Measurements from ENCODE around the gene MGLL.

The MGLL gene

GRCh38 chr3:127822041-127822681 is at the start of gene MGLL:
Gene MGLL, minus strand, starts transcription at chr3:127822515. Its CDS starts 197 bp downstream, at chr3:127822318.
- POLR2A ChIA-PET (ENCODE audit: low non-redundant PET) = no interaction called here
- DNase-seq (ENCODE audit: low spot score) = peak; percentile 48
- peak within 1 kb of the TSS; percentile 73 for H3K27ac ChIP-seq
- CTCF ChIA-PET = no interaction called here
- no peak for TF ChIP-seq CTCF (conservative IDR thresholded peaks at IDR 0.05; ENCODE audit: low read depth)

GRCh38 chr3:127870156-127870555 is 47.8 kb upstream of the MGLL start:
- H3K27ac ChIP-seq = no peak overlapping the region
- no peak for TF ChIP-seq CTCF (conservative IDR thresholded peaks at IDR 0.05; ENCODE audit: low read depth)
- CTCF ChIA-PET = interaction anchor here (0.7 kb wide), 1 partner anchor 10 kb away, joined by 3 read pairs; no protein-coding TSS in a partner anchor
- POLR2A ChIA-PET (ENCODE audit: low non-redundant PET) = no interaction called here
- DNase-seq (ENCODE audit: low spot score) = no peak

- ChIA-PET CTCF (no interaction called here), POLR2A (ENCODE audit: low non-redundant PET) (no interaction called here)
- no peak overlapping the region for H3K27ac ChIP-seq
- no peak for TF ChIP-seq CTCF (conservative IDR thresholded peaks at IDR 0.05; ENCODE audit: low read depth)
- DNase-seq (ENCODE audit: low spot score) = no peak
These were observed 45.7 kb upstream of the MGLL start for GRCh38 chr3:127867986-127868385.

- ChIA-PET POLR2A (ENCODE audit: low non-redundant PET) (no interaction called here), CTCF (interaction anchor here (0.7 kb wide), 1 partner anchor 9 kb away, joined by 3 read pairs; no protein-coding TSS in a partner anchor)
- H3K27ac ChIP-seq = no peak overlapping the region
- no peak for DNase-seq (ENCODE audit: low spot score)
- TF ChIP-seq CTCF (conservative IDR thresholded peaks at IDR 0.05; ENCODE audit: low read depth) = no peak
These were observed 45.1 kb upstream of the MGLL start for GRCh38 chr3:127867412-127867811.

GRCh38 chr3:127865941-127866340 is 43.6 kb upstream of the MGLL start:
- POLR2A ChIA-PET (ENCODE audit: low non-redundant PET) = no interaction called here
- CTCF ChIA-PET = no interaction called here
- DNase-seq (ENCODE audit: low spot score) = peak; percentile 25
- TF ChIP-seq CTCF (conservative IDR thresholded peaks at IDR 0.05; ENCODE audit: low read depth) = no peak
- H3K27ac ChIP-seq = no peak overlapping the region

- no peak for DNase-seq (ENCODE audit: low spot score)
- no peak for TF ChIP-seq CTCF (conservative IDR thresholded peaks at IDR 0.05; ENCODE audit: low read depth)
- CTCF ChIA-PET = no interaction called here
- H3K27ac ChIP-seq = no peak overlapping the region
- POLR2A ChIA-PET (ENCODE audit: low non-redundant PET) = no interaction called here
These were observed 37.9 kb upstream of the MGLL start for GRCh38 chr3:127860211-127860696.

Measured in RWPE1 (cell line).